Heart right ventricle (tissue), 16 donors: ENCODE measurements around the gene ANKRD49. TPM values are rescaled to one million over a fixed set of nuclear protein-coding genes. Genes with fewer than 3 reads are reported as not detected.

ENCODE experiments used
- ATAC-seq, 8 donors: fragments of 200-7000 bp; cut with Tn5 transposase; one replicate each; pipeline ENCODE4 v1.9.1; 2020; ENCODE audit warnings: mild to moderate bottlenecking in 8 of 8, moderate library complexity in 8 of 8, moderate number of reproducible peaks in 1 of 8
- DNase-seq, 2 donors: peaks; one replicate each; pipeline ENCODE4 v3.0.0-alpha.2; 2020
- H3K27ac ChIP-seq, 10 donors: fragments of 200-600 bp; sonication (generic) in 2 of 10; one replicate each; pipeline versions ENCODE4 v1.5.0 to v1.8.0; 2020 to 2022; ENCODE audit warnings: mild to moderate bottlenecking in 3 of 10
- H3K27me3 ChIP-seq, 7 donors: fragments of 200-600 bp; one replicate each; pipeline ENCODE4 v1.8.0; 2021 to 2022; ENCODE audit warnings: mild to moderate bottlenecking in 2 of 7
- H3K36me3 ChIP-seq, 9 donors: fragments of 200-600 bp; sonication (generic) in 1 of 9; one replicate each; pipeline versions ENCODE4 v1.5.0 to v1.8.0; 2020 to 2022; ENCODE audit warnings: mild to moderate bottlenecking in 2 of 9
- H3K4me1 ChIP-seq, 9 donors: fragments of 200-600 bp; sonication (generic) in 1 of 9; one replicate each; pipeline versions ENCODE4 v1.5.0 to v1.8.0; 2020 to 2022; ENCODE audit warnings: mild to moderate bottlenecking in 4 of 9
- H3K4me3 ChIP-seq, 10 donors: fragments of 200-600 bp; sonication (generic) in 2 of 10; one replicate each; pipeline versions ENCODE4 v1.5.0 to v1.8.0; 2020 to 2022; ENCODE audit warnings: mild to moderate bottlenecking in 7 of 10, moderate library complexity in 2 of 10
- H3K9me3 ChIP-seq, 11 donors: fragments of 200-600 bp in 10 of 11; sonication (generic) in 2 of 11; one replicate each; pipeline versions ENCODE4 v1.5.0 to v1.8.0; 2013 to 2022; ENCODE audit warnings: mild to moderate bottlenecking in 2 of 11, control low read depth in 1 of 11, moderate library complexity in 1 of 11
- CTCF ChIP-seq, 9 donors: fragments of 200-600 bp; sonication (generic) in 2 of 9; IDR thresholded peaks; one replicate each; pipeline versions ENCODE4 v1.5.0 to v1.8.0; 2021 to 2022; ENCODE audit warnings: antibody characterized with exemption in 9 of 9, mild to moderate bottlenecking in 5 of 9, moderate library complexity in 1 of 9
- WGBS, 2 donors: extraction: QIAGEN DNeasy Blood & Tissue Kit; methylation state at CpG; one replicate each; pipeline ENCODE4 v1.1.7; 2013; ENCODE audit warnings: inconsistent platforms in 1 of 2; 5-methylcytosine and 5-hydroxymethylcytosine counted together
- intact Hi-C, 10 donors: fragments of 100-400 bp; cut with DNase I; formaldehyde crosslinking; loops; one replicate each; pipeline versions ENCODE4 v1.11.1 to v1.14.2; 2022
- long read RNA-seq, 3 donors: library from polyadenylated mRNA; unstranded; transcript quantifications; one replicate each; pipeline ENCODE4 v2.0.0, GENCODE V29; 2020 to 2021
- polyA plus RNA-seq, 2 donors: library from polyadenylated mRNA; stranded (reverse); fragments of 200-250 nt; gene quantifications; one replicate each; pipeline ENCODE4 v1.2.3, GENCODE V29; 2013
- total RNA-seq, 10 donors: library from RNA; stranded (reverse); fragmentation: NEBNext Ultra II Directional in 3 of 10; extraction: Animal tissue kit (Norgen Biotek cat#: 25700) in 3 of 10; gene quantifications; one replicate each; pipeline versions ENCODE4 v1.2.1 to v1.2.4, GENCODE V29; 2021 to 2023
- donor health status: Arrhythmogenic right ventricular cardiomyopathy.
- donor health status: ischemic (EF 13 %, LVEDD 7.1; RV severe dilation, severe dysfunction).
- donor health status: healthy with polysubstance abuse.
- donor health status: DM: no; HTN: yes; CAD: no.
- donor health status: DM: no; HTN: no; CAD: no.
- donor health status: ischemic (EF 25% LVEDD 6.9; RV normal size, moderate dysfunction).
- donor health status: ischemic (EF 25% LVEDD 5.7; RV mildly dilated, moderate dysfunction).
- donor health status: healthy.
- donor health status: DM: yes; HTN: yes; CAD: no.
- donor health status: Ischemic cardiomyopathy.
- donor health status: ischemic (EF 35%, LVEDD 5.7; RV mildly dilated, moderate dysfunction).
- donor health status: nonischemic (EF 11% LVEDD 7.7; RV severe dilation, severe dysfunction).
- donor health status: DM: yes; HTN: yes; CAD: no.
- donor health status: PGD.
- donor health status: ischemic (EF 29% LVEDD 5.4; RV normal size, mild dysfunction).
- donor health status: nonischemic (EF 23%, LVEDD 6.1; RV moderate dilation, normal function).

ANKRD49 gene
- total RNA-seq: 1 to 10 TPM; 1.9 to 8.0 (median 4.7) TPM
- 10 to 100 TPM in 1 of 2 donors, 1 to 10 TPM in 1; 7.8 to 12.8 TPM for polyA plus RNA-seq
- long read RNA-seq, donor 1, partial matches to known transcripts: 0 of 6 reads
- long read RNA-seq, donor 1, other reads (novel, unspliced or antisense): 0 of 6 reads
- long read RNA-seq, donor 2, partial matches to known transcripts: 0 of 3 reads
- long read RNA-seq, donor 2, other reads (novel, unspliced or antisense): 1 of 3 reads
- long read RNA-seq, donor 3, transcript ANKRD49-210 (3 exons, 2,268 nt): major isoform, 5 of 5 reads
- long read RNA-seq, donor 3, partial matches to known transcripts: 0 of 5 reads
- long read RNA-seq, donor 3, other reads (novel, unspliced or antisense): 0 of 5 reads

- intact Hi-C loops: loop anchor here in 1 of 10 donors (10.0 kb wide), 1 partner anchor 599 kb away; no protein-coding TSS in a partner anchor
- ATAC-seq: peak; percentile 100
- 0% methylated on average over 55 of the region's 55 CpGs for WGBS, 2 donors
These were observed at the start of gene ANKRD49, which contains the start of gene MRE11 for GRCh38 chr11:94493281-94494125. ANKRD49 (plus strand) TSS chr11:94493984; CDS start chr11:94496694, 2,710 bp downstream. MRE11 (minus strand) TSS chr11:94493844; CDS start chr11:94492801, 1,043 bp downstream.

GRCh38 chr11:94445641-94446040, 48.1 kb upstream of the ANKRD49 start:
- H3K9me3 ChIP-seq: no peaks in the 10 kb centered on the region
- no peak for TF ChIP-seq CTCF (IDR thresholded peaks at IDR 0.05)
- intact Hi-C loops: no loop called here
- ATAC-seq (no peak), DNase-seq (no peak)
- H3K36me3 ChIP-seq: peaks cover 0 to 88% (median 20%) of the 10 kb centered on the region in 9 donors
- no peak overlapping the region for H3K4me3 ChIP-seq
- WGBS, 2 donors: 92 to 100% methylated on average over 1 of the region's 1 CpG
- no peaks in the 10 kb centered on the region for H3K27me3 ChIP-seq
- no peak overlapping the region for H3K27ac ChIP-seq
- H3K4me1 ChIP-seq: no peaks in the 10 kb centered on the region

More at GRCh38 chr11:94493281-94494125, at the start of gene ANKRD49, which contains the start of gene MRE11:
- Histone ChIP-seq H3K9me3 (no peaks in the 10 kb centered on the region), H3K4me3 (peak within 1 kb of the TSS; percentile 55 to 95 (median 88)), H3K27me3 (no peaks in the 10 kb centered on the region), H3K27ac (peak within 1 kb of the TSS; percentile 15 to 92 (median 74)), H3K36me3 (peaks cover 0 to 48% (median 16%) of the 10 kb centered on the region in 9 donors), H3K4me1 (peaks cover 0 to 33% (median 21%) of the 10 kb centered on the region in 9 donors)
- no peak for TF ChIP-seq CTCF (IDR thresholded peaks at IDR 0.05)
- peak; percentile 94 to 96 for DNase-seq

- intact Hi-C loops: no loop called here
- 91 to 92% methylated on average over 4 of the region's 4 CpGs for WGBS, 2 donors
These were observed 46.6 kb upstream of the ANKRD49 start for GRCh38 chr11:94447149-94447548.

More at GRCh38 chr11:94447149-94447548, 46.6 kb upstream of the ANKRD49 start:
- H3K4me1 ChIP-seq: no peaks in the 10 kb centered on the region
- H3K27ac ChIP-seq: no peak overlapping the region
- no peak for ATAC-seq
- H3K9me3 ChIP-seq: no peaks in the 10 kb centered on the region
- TF ChIP-seq CTCF (IDR thresholded peaks at IDR 0.05): no peak
- no peak for DNase-seq
- no peak overlapping the region for H3K4me3 ChIP-seq
- H3K36me3 ChIP-seq: peaks cover 0 to 74% (median 20%) of the 10 kb centered on the region in 9 donors
- H3K27me3 ChIP-seq: no peaks in the 10 kb centered on the region
